Hepatocyte (in vitro differentiated cells): Measurements from ENCODE around the gene PDZD7.

Source experiments
- CTCF ChIP-seq: fragments of 200-600 bp; sonication (generic); IDR thresholded peaks from 2 replicates; pipeline ENCODE4 v1.5.1; 2016; ENCODE audit warnings: antibody characterized with exemption, mild to moderate bottlenecking; ENCODE audit not compliant: poor library complexity
- EZH2 ChIP-seq: fragments of 200-600 bp; sonication (generic); IDR thresholded peaks from 2 replicates; pipeline ENCODE4 v1.6.1; 2016; ENCODE audit warnings: antibody characterized with exemption, mild to moderate bottlenecking, borderline replicate concordance
- EZH2phosphoT487 ChIP-seq: fragments of 200-600 bp; sonication (generic); IDR thresholded peaks from one replicate; pipeline ENCODE4 v1.6.1; 2018; ENCODE audit warnings: antibody characterized with exemption, mild to moderate bottlenecking, low read depth, moderate library complexity; ENCODE audit not compliant: unreplicated experiment, severe bottlenecking

- no peak for TF ChIP-seq CTCF
- no peak for TF ChIP-seq EZH2
- no peak for TF ChIP-seq EZH2phosphoT487
Measured at GRCh38 chr10:101031128-101031795, at the start of gene PDZD7, which contains the start of gene SFXN3.
